IMR-90 (cell line): ENCODE results near the gene EBF3. TPM values are rescaled to one million over a fixed set of nuclear protein-coding genes. Genes with fewer than 3 reads are reported as not detected.

Experiments
- ATAC-seq: fragments of 200-7000 bp; cut with Tn5 transposase; 2 replicates; pipeline ENCODE4 v1.9.1; 2020; ENCODE audit warnings: low read depth, mild to moderate bottlenecking, moderate library complexity
- BruUV-seq: library from RNA; stranded (reverse); fragments of 400-500 nt; replicated peaks from 2 replicates; lab custom pipeline; 2021; lab: Mats Ljungman, UMichigan
- CTCF ChIA-PET: fragments of 300-600 bp; formaldehyde crosslinking; extraction: SDS; loops from one replicate; lab custom pipeline; 2021; ENCODE audit warnings: antibody characterized with exemption; lab: Yijun Ruan, JAX
- POLR2A ChIA-PET: fragments of 300-600 bp; sonication (Branson Sonifier 250); formaldehyde crosslinking; loops from one replicate; lab custom pipeline; 2022; ENCODE audit warnings: antibody characterized with exemption; ENCODE audit not compliant: unreplicated experiment; lab: Charles Lee
- DNase-seq: peaks from one replicate; pipeline ENCODE4 v3.0.0; 2013
- H2AFZ ChIP-seq: replicated peaks from 2 replicates; pipeline ENCODE3; 2013; ENCODE audit warnings: low read length, mild to moderate bottlenecking; ENCODE audit not compliant: poor library complexity
- H2AK5ac ChIP-seq: 2 replicates; pipeline ENCODE4 v1.6.1; 2013; ENCODE audit warnings: low read depth, low read length, inconsistent platforms
- H2AK9ac ChIP-seq: replicated peaks from 2 replicates; pipeline ENCODE3; 2013; ENCODE audit warnings: mild to moderate bottlenecking, low read depth, low read length, moderate library complexity; ENCODE audit not compliant: poor library complexity
- H2BK120ac ChIP-seq: 2 replicates; pipeline ENCODE4 v1.6.1; 2013; ENCODE audit warnings: low read depth, low read length, inconsistent platforms
- H2BK15ac ChIP-seq: 3 replicates; pipeline ENCODE4 v1.6.1; 2013; ENCODE audit warnings: low read depth, low read length, inconsistent platforms
- H2BK20ac ChIP-seq: 2 replicates; pipeline ENCODE4 v1.6.1; 2013; ENCODE audit warnings: low read depth, mild to moderate bottlenecking, inconsistent platforms, low read length, moderate library complexity
- H2BK5ac ChIP-seq: 2 replicates; pipeline ENCODE4 v1.6.1; 2013; ENCODE audit warnings: mild to moderate bottlenecking, low read depth, low read length, inconsistent platforms; ENCODE audit not compliant: poor library complexity, severe bottlenecking
- H3K14ac ChIP-seq: replicated peaks from 2 replicates; pipeline ENCODE4 v1.6.1; 2013; ENCODE audit warnings: low read depth, low read length, inconsistent platforms
- H3K18ac ChIP-seq: 2 replicates; pipeline ENCODE4 v1.6.1; 2013; ENCODE audit warnings: low read depth, low read length, control low read depth
- H3K23ac ChIP-seq: 2 replicates; pipeline ENCODE4 v1.6.1; 2013; ENCODE audit warnings: low read depth, low read length, inconsistent platforms
- H3K27ac ChIP-seq: 2 replicates; pipeline ENCODE4 v1.5.1; 2013; ENCODE audit warnings: mild to moderate bottlenecking, control low read depth, low read length; ENCODE audit not compliant: insufficient read depth
- H3K27me3 ChIP-seq: 2 replicates; pipeline ENCODE4 v1.6.1; 2013; ENCODE audit warnings: low read length; ENCODE audit not compliant: control insufficient read depth, insufficient read depth
- H3K36me3 ChIP-seq: 2 replicates; pipeline ENCODE4 v1.6.1; 2013; ENCODE audit warnings: low read length, mixed read lengths; ENCODE audit not compliant: control insufficient read depth, insufficient read depth
- H3K4ac ChIP-seq: 2 replicates; pipeline ENCODE4 v1.6.1; 2013; ENCODE audit warnings: low read depth, low read length, inconsistent platforms
- H3K4me1 ChIP-seq: 2 replicates; pipeline ENCODE4 v1.6.1; 2013; ENCODE audit warnings: low read length, mixed read lengths; ENCODE audit not compliant: control insufficient read depth, insufficient read depth
- H3K4me2 ChIP-seq: 2 replicates; pipeline ENCODE4 v1.6.1; 2013; ENCODE audit warnings: low read depth, mild to moderate bottlenecking, control low read depth, low read length, moderate library complexity
- H3K4me3 ChIP-seq: 2 replicates; pipeline ENCODE4 v1.5.1; 2013; ENCODE audit warnings: low read depth, mild to moderate bottlenecking, control low read depth, low read length, moderate library complexity; ENCODE audit not compliant: insufficient read depth
- H3K56ac ChIP-seq: 2 replicates; pipeline ENCODE4 v1.6.1; 2013; ENCODE audit warnings: low read length, inconsistent platforms; ENCODE audit not compliant: insufficient read depth; ENCODE audit errors: extremely low read depth
- H3K79me1 ChIP-seq, 2 experiments: 2 replicates each; pipeline ENCODE4 v1.6.1; 2013; ENCODE audit warnings: low read length in 2 of 2, inconsistent platforms in 1 of 2, low read depth in 1 of 2
- H3K9ac ChIP-seq: 2 replicates; pipeline ENCODE4 v1.6.1; 2013; ENCODE audit warnings: low read depth, low read length, control low read depth
- H3K9me1 ChIP-seq: 2 replicates; pipeline ENCODE4 v1.6.1; 2013; ENCODE audit warnings: low read length, inconsistent platforms; ENCODE audit not compliant: insufficient read depth
- H3K9me3 ChIP-seq: 2 replicates; pipeline ENCODE4 v1.6.1; 2013; ENCODE audit warnings: low read length; ENCODE audit not compliant: control insufficient read depth, insufficient read depth
- H4K20me1 ChIP-seq: 2 replicates; pipeline ENCODE4 v1.6.1; 2013; ENCODE audit warnings: low read length, inconsistent platforms; ENCODE audit not compliant: insufficient read depth
- H4K5ac ChIP-seq: 2 replicates; pipeline ENCODE4 v1.6.1; 2013; ENCODE audit warnings: mild to moderate bottlenecking, low read depth, low read length, control low read depth
- H4K8ac ChIP-seq, 2 experiments: 2 replicates each; pipeline ENCODE4 v1.6.1; 2013; ENCODE audit warnings: low read depth in 2 of 2, low read length in 2 of 2, control low read depth in 1 of 2, inconsistent platforms in 1 of 2
- H4K91ac ChIP-seq: 2 replicates; pipeline ENCODE4 v1.6.1; 2013; ENCODE audit warnings: low read depth, low read length, inconsistent platforms; ENCODE audit not compliant: insufficient read depth
- MAFK ChIP-seq: IDR thresholded peaks from 2 replicates; pipeline ENCODE4 v1.6.1; 2012; ENCODE audit warnings: low read depth, low read length, improper control_type of control experiment
- POLR2A ChIP-seq: IDR thresholded peaks from 2 replicates; pipeline ENCODE4 v1.6.1; 2012; ENCODE audit warnings: mild to moderate bottlenecking, low read depth, low read length
- WGBS, 2 experiments: methylation state at CpG; one replicate each; pipeline versions ENCODE4 v1.1.5 to v1.1.7; 2013; ENCODE audit warnings: missing lambda C conversion rate in 2 of 2; ENCODE audit not compliant: insufficient read length in 1 of 2; ENCODE audit errors: extremely low coverage in 2 of 2; 5-methylcytosine and 5-hydroxymethylcytosine counted together
- dilution Hi-C: fragments of 300-500 bp; cut with HindIII; formaldehyde crosslinking; loops from one replicate; pipeline ENCODE4 v1.14.3; 2018; ENCODE audit warnings: low sequenced_read_pairs; ENCODE audit not compliant: unreplicated experiment
- in situ Hi-C: fragments of 300-500 bp; cut with MboI; formaldehyde crosslinking; loops from 3 replicates; pipeline ENCODE4 v1.14.3; 2019; ENCODE audit warnings: low sequenced_read_pairs, inconsistent platforms, mixed read lengths
- intact Hi-C: fragments of 100-400 bp; cut with micrococcal nuclease; formaldehyde crosslinking; loops from 2 replicates; pipeline ENCODE4 v1.10.0; 2022
- polyA plus RNA-seq, 3 experiments: library from polyadenylated mRNA; depleted of rRNA; stranded (reverse); fragments of >200 nt; gene quantifications; 2 replicates each; pipeline ENCODE4 v1.2.3, GENCODE V29; 2012; ENCODE audit warnings: low replicate concordance in 1 of 3
- total RNA-seq: library from RNA; depleted of rRNA; stranded (reverse); fragments of >200 nt; gene quantifications from 2 replicates; pipeline ENCODE4 v1.2.3, GENCODE V29; 2012
- TF ChIP-seq, protein P1 (sequence below): fragments of 150-350 bp; IDR thresholded peaks from 2 replicates; pipeline ENCODE4 v1.6.1; 2017; ENCODE audit warnings: mild to moderate bottlenecking, antibody characterized with exemption, low read length, low read depth
- TF ChIP-seq, protein P2 (sequence below): conservative IDR thresholded peaks from 2 replicates; pipeline ENCODE4 v1.5.1; 2012; ENCODE audit warnings: mild to moderate bottlenecking, low read depth, low read length, improper control_type of control experiment

Gene EBF3
- total and polyA plus RNA-seq, 2 of the 4 experiments (the other 2 are of a cell fraction) = 0.36 to 0.70 TPM

DNA sequence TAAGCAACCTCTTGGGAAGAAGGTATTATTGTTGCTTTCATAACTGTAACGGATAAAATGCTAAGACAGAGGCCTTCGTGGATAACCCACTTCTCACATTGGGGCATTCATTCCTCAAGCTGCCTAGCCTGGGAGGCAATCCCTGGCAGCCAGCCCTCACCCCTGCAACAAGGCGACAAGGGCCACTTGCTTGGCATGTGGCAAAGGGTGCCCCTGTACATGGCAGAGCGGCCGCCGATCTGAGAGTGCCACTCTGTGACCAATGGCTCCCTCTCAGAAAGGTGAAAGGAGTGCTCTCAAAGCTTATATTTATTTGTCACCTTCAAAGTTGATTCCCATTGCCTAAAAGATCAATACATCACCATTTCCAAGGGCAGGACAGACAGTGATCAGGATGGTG lies 31.9 kb downstream of the EBF3 start:
- ATAC-seq (no peak), DNase-seq (no peak)
- H2BK20ac ChIP-seq = no peak overlapping the region
- no peak overlapping the region for H2AK9ac ChIP-seq
- CTCF ChIA-PET = no interaction called here
- H2AFZ ChIP-seq = no peak overlapping the region
- H2AK5ac ChIP-seq = no peak overlapping the region
- dilution Hi-C loops = no loop called here
- H4K91ac ChIP-seq = no peak overlapping the region
- no peak overlapping the region for H2BK120ac ChIP-seq
- in situ Hi-C loops = no loop called here
- TF ChIP-seq, protein P1, sequence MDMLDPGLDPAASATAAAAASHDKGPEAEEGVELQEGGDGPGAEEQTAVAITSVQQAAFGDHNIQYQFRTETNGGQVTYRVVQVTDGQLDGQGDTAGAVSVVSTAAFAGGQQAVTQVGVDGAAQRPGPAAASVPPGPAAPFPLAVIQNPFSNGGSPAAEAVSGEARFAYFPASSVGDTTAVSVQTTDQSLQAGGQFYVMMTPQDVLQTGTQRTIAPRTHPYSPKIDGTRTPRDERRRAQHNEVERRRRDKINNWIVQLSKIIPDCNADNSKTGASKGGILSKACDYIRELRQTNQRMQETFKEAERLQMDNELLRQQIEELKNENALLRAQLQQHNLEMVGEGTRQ = no peak
- TF ChIP-seq, protein P2, sequence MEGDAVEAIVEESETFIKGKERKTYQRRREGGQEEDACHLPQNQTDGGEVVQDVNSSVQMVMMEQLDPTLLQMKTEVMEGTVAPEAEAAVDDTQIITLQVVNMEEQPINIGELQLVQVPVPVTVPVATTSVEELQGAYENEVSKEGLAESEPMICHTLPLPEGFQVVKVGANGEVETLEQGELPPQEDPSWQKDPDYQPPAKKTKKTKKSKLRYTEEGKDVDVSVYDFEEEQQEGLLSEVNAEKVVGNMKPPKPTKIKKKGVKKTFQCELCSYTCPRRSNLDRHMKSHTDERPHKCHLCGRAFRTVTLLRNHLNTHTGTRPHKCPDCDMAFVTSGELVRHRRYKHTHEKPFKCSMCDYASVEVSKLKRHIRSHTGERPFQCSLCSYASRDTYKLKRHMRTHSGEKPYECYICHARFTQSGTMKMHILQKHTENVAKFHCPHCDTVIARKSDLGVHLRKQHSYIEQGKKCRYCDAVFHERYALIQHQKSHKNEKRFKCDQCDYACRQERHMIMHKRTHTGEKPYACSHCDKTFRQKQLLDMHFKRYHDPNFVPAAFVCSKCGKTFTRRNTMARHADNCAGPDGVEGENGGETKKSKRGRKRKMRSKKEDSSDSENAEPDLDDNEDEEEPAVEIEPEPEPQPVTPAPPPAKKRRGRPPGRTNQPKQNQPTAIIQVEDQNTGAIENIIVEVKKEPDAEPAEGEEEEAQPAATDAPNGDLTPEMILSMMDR = no peak
- TF ChIP-seq POLR2A = no peak
- no peak for TF ChIP-seq MAFK
- H3K27ac ChIP-seq = no peak overlapping the region
- no peak overlapping the region for H3K18ac ChIP-seq
- H3K4me2 ChIP-seq = no peak overlapping the region
- no peaks in the 10 kb centered on the region for H3K9me3 ChIP-seq
- intact Hi-C loops = no loop called here
- H3K4ac ChIP-seq = no peak overlapping the region
- H4K20me1 ChIP-seq = no peaks in the 10 kb centered on the region; the same call in 1 of the 2 replicates
- no peak overlapping the region for H3K14ac ChIP-seq
- no peaks in the 10 kb centered on the region for H3K4me1 ChIP-seq
- H2BK5ac ChIP-seq = no peak overlapping the region
- no peak overlapping the region for H4K8ac ChIP-seq
- no peaks in the 10 kb centered on the region for H3K27me3 ChIP-seq
- no peak overlapping the region for H3K4me3 ChIP-seq
- no peaks in the 10 kb centered on the region for H3K9me1 ChIP-seq
- H3K56ac ChIP-seq = no peak overlapping the region
- H3K9ac ChIP-seq = no peak overlapping the region
- BruUV-seq = no TSS peak
- H2BK15ac ChIP-seq = no peak overlapping the region
- no peaks in the 10 kb centered on the region for H3K79me1 ChIP-seq
- no peak overlapping the region for H4K5ac ChIP-seq
- WGBS, 2 experiments = 78% methylated on average over 4 of the region's 6 CpGs; no CpG with 5 or more reads in 1 of the 2 experiments
- POLR2A ChIA-PET = no interaction called here
- H3K23ac ChIP-seq = no peak overlapping the region
- H3K36me3 ChIP-seq = no peaks in the 10 kb centered on the region
